IMR-90 (cell line): ENCODE measurements around the gene ADCY9.

Experiments
- RFX5 ChIP-seq: IDR thresholded peaks from 2 replicates; pipeline ENCODE4 v1.8.0; 2012; ENCODE audit warnings: low read depth, mild to moderate bottlenecking, low read length, moderate library complexity
- TF ChIP-seq, protein P1 (sequence below): conservative IDR thresholded peaks from 2 replicates; pipeline ENCODE4 v1.5.1; 2012; ENCODE audit warnings: mild to moderate bottlenecking, low read depth, low read length, improper control_type of control experiment

DNA sequence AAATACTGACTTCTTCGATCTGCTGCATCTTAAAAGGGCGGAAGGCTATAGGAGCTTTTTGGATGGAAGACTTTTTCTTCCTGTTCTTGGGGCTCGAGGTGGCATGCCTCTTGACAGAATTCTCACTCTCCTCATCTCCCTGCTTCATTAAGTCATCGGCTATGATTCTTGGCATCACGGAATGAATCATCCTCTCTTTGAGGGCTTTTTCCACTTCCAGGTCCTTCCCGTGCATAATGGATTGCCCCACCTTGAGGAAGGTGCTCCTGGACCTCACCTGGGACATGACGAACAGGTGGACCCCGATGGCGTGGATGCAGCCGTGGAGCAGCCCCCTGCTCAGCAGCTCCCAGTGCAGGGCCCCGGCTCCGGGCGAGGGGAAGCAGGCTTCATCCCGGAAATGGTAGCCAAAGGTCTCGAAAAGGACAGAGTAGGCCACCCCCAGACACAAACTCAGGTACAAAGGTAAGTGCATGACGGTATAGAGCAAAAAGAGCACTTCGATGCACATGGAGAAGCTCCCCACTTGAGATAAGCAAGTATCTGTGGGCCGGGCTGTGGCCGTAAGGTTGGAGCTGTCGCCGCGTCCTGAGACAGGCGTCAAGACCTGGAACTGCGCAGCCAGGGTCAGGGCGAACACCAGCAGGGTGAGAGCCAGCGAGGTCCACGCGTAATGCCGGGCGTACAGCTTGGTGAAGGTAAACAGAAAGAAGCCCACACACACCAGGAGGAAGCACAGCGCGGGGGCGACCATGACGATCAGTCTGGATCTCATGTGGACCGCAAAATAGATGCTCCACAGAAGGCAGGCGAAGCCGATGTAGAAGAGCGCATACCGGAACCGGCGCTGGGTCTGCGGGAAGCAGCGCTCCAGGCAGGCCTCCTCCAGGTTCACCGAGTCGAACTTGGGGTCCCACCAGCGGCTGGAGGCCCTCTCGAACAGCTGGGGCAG is 1.7 kb downstream of the ADCY9 start:
- no peak for TF ChIP-seq RFX5
- TF ChIP-seq, protein P1, sequence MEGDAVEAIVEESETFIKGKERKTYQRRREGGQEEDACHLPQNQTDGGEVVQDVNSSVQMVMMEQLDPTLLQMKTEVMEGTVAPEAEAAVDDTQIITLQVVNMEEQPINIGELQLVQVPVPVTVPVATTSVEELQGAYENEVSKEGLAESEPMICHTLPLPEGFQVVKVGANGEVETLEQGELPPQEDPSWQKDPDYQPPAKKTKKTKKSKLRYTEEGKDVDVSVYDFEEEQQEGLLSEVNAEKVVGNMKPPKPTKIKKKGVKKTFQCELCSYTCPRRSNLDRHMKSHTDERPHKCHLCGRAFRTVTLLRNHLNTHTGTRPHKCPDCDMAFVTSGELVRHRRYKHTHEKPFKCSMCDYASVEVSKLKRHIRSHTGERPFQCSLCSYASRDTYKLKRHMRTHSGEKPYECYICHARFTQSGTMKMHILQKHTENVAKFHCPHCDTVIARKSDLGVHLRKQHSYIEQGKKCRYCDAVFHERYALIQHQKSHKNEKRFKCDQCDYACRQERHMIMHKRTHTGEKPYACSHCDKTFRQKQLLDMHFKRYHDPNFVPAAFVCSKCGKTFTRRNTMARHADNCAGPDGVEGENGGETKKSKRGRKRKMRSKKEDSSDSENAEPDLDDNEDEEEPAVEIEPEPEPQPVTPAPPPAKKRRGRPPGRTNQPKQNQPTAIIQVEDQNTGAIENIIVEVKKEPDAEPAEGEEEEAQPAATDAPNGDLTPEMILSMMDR = no peak
